ENCODE data around the gene P2RY1.
"Not testable (repeated sequence)": the region's sequence is repeated elsewhere in the genome, so short reads cannot be mapped to it uniquely, and the experiment has no call there.

Gene P2RY1

DNA sequence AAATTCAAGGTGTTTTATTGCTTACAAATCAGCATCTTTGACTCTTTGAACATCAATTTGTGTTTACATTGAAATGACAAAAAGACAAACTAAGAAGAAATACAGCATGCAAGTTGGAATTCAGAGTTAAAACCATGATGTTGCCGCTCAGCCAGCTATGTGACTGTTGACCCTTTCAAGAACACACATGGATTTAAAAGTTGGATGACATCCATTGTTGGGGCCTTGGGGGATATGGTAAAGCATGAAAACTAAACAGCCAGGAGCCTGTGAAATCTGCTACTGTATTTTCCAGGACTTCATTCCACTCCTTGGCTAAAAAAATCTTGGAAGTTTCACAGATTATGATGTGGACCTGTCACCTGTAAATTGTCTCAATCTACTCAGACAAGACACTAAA lies 4.6 kb downstream of the P2RY1 start:
- no peak for DNase-seq

DNA sequence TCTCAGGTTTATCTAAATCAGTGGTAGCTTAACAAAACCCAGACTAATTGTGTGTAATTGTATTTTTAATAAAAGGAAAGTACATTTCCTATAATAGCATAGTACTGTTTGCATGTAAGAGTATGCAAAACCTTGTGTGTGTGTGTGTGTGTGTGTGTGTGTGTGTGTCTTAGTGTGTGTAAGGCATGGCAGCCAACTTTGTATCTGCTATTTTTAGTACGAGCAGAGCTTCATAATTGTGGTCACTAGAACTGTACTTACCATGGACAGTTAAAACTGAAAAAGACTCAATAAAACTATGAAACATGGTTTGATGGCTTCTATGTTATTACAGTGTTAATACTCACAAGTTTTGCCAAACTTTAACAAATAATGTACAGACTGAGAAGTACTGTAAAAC lies 6.2 kb downstream of the P2RY1 start:
- no peak for DNase-seq

DNA sequence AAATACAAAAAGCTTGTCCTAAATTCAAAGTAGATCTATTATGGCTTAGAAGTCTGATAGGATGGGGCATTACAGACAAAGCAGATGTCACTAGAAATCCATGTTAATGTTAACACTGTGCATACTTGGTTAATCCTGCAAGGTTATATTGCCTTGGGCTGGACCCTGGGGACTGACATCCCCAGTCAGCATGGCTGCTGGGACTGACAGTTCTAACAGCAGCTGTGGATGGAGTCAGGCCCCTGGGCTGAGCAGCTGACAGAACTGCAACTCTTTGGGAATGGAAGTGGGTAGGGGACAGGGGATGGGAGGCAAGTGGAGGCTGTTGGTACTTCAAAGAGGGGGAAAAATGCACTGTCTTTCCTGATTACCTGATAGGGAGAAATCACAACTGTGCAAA lies 7.5 kb downstream of the P2RY1 start:
- DNase-seq = no peak

DNA sequence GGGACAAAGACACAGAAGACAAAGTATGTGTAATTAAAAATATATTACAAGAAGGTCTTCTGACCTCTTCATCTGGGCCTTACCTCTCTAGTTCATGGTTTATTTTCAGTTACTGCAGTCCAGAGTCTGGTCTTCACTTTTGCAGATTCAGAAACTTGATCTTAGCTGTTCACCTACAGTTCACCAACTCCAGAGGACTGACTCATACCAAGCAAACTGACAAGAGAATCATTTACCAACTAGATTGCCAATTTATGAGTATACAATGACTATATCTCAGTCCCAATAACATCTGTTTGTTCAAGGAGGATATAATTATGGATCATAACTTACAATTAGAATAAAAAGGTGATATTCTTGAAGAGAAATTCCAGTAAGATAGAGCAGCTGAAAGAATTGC lies 9.0 kb downstream of the P2RY1 start:
- DNase-seq = no peak

DNA sequence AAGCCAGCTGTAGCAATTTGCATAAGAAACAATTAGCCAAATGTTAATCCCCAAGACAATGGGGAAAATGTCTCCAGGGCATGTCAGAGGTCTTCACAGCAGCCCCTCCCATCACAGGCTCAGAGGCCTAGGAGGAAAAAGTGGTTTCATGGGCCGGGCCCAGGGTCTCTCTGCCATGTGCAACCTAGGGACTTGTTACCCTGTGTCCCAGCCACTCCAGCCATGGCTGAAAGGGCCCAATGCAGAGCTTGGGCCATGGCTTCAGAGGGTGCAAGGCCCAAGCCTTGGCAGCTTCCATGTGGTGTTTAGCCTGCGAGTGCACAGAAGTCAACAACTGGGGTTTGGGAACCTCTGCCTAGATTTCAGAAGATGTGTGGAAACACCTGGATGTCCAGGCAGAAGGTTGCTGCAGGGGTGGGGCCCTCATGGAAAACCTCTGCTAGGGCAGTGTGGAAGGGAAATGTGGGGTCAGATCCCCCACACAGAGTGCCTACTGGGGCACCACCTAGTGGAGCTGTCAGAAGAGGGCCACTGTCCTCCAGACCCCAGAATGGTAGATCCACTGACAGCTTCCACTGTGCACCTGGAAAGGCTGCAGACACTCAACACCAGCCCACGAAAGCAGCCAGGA lies 11.8 kb downstream of the P2RY1 start:
- not testable (repeated sequence) for DNase-seq

DNA sequence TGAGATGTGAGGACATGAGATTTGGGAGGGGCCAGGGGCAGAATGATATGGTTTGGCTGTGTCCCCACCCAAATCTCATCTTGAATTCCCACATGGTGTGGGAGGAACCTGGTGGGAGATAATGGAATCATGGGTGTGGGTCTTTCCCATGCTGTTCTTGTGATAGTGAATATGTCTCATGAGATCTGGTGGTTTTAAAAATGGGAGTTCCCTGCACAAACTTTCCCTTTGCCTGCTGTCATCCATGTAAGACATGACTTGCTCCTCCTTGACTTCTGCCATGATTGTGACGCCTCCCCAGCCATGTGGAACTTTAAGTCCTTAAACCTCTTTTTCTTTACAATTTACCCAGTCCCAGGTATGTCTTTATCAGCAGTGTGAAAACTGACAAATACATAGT lies 12.7 kb downstream of the P2RY1 start:
- not testable (repeated sequence) for DNase-seq

DNA sequence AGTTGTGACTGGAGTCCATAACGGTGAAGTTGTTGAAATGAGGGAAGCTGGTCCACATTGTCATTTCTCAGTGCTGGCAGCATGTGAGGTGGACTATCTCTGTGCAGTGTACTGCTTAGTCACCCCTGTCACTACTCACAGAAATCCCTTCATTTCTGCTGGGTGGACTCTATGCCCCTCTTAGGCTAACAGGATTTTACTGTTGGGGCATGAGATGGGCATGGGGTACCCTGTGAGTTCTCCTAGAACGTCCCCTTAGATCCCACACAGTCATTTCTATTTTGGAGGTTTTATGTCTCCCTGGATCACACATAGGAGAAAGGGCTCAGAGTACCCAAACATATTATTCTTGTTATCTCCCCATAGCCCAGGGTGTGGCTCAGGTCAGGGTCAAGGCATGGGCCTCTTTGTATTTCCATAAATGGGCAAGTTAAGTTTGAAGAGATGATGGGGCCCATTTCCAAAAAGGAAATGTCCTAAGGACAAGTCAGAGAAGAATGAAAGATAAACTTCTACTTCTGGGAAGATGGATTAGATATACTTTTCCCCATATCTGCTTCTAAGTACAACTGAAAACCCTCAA lies 15.2 kb downstream of the P2RY1 start:
- no peak for DNase-seq

DNA sequence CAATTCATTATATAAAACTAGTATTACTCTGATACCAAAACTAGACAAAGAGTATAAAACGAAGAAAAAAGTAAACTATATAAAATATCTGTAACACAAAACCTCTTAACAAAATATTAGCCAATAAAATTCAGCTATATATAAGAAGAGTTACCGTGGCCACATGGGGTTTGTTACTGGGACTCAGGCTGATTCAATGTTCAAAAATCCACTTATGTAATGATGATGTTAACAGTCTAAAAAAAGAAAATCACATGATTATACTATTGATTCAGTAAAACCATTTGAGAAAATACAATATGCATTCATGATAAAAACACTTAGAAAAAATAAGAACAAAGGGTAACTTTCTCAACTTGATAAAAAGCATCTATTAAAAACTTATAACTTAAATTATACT lies 18.3 kb downstream of the P2RY1 start:
- DNase-seq = no peak

DNA sequence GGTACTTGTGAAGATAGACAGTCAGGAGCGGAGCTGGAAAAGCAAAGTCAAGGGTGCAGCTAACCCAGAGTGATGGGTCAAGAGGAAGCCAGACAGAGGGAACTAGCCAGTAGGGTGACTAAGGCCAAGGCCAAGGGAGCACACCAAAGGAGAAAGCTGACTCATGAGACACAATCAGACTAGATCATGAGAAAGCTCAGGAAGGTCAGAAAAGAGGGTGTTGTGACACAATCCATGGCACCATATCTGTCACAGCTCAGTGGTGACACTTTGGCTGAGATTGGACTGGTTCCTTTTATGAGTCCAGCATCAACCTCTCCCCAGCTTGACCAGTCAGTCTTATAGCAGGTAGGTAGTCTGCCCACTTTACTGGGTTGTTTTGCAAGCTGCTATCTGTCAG lies 22.2 kb downstream of the P2RY1 start:
- DNase-seq = no peak

DNA sequence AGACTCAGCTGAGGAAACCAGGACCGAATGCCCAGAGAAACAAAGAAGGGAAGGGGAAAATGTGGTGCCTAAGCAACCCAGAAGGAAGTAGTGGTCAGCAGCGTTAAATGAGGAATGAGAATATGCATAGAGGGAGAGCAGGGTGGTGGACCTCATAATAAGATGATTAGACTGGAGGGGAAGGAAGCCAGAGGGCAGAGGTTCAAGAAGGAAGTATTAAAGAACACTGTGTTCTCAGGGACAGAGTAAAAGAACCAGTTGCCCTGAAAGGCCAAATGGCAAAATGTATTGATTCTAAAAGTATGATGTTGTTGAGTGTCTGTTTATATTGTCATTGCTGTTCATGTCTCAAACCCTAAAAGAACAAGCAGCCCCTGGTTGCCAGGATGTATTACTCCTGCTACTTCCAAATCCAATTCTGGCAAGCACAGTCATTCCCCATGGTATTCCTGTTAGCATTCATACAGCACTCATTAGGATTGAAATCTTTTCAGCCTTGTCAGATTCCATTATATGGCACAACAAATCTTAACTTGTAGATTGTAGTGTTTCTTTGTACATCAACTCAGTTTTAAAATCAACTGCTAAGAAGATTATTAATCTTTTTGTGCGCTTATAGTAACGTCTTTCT lies 23.4 kb downstream of the P2RY1 start:
- no peak for DNase-seq

DNA sequence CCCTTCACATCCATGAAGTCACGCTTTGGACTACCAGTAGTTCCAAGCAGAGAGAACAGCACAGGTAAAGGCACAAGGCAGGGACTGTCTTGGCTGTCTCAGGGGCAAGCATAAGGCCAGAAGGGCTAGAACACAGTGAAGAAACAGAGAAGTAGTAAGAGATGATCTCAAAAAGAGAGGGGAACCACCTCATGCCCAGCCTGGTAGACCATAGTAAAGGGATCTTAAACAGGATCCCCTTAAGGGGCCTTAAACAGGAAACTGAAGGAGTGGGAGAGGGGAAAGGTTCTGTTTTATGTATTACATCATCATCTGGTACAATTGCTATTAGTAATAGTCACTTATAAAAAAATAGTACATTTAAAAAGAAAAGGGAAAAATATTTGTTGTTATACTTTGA lies 25.8 kb downstream of the P2RY1 start:
- DNase-seq = no peak

DNA sequence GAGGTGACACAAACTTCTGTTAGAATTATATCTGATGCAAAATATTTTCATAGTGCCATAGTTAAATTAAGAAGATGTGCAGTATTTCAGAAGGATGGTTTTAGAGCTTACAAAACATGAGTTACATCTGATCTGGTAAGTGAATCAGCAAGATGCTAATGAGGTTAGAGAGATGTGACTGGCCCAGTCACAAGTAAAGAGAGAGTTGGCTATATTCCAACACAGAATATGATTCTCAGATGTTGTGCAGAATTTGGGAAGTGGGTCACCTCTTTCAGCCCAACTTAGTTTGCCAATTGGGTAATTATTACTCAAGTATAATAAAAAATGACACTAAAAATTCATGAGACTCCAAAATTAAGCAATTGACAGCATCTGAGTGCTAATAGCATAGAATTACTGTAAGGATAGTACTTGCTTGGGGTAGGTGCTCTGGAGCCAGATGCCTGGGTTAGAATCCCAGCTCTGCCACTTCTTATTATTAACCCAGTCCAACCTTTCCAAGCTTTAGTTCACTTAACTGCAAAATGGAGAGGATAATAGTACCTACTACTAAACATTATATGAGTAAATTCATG lies 30.8 kb downstream of the P2RY1 start:
- no peak for DNase-seq

DNA sequence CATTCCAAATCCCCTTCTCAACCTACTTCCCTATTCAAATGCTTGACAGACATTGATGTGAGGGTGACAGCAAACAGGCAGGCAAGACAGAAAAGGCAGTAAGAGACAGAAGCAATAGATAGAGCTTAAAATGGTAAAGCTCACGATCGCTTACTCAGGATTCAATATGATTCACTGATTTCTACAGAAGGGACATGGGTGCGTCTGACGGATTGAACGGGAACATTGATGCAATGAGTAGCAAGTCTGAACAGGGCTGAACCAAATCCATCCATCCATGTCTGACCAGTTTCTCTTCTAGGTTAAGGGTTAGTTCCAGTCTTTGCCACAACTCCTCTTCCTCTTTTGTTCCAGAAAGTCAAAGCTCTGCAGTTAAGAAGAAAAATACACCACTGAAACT lies 35.1 kb downstream of the P2RY1 start:
- DNase-seq = no peak

DNA sequence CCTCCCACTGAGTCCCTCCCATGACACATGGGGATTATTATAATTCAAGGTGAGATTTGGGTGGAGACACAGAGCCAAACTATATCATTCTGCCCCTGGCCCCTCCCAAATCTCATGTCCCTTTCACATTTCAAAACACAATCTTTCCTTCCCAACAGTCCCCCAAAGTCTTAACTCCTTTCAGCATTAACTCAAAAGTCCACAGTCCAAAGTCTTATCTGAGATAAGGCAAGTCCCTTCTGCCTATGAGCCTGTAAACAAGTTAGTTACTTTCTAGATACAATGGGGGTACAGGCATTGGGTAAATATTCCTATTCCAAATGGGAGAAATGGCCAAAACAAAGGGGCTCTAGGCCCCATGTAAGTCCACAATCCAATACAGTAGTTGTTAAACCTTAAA lies 38.4 kb downstream of the P2RY1 start:
- DNase-seq = not testable (repeated sequence)

DNA sequence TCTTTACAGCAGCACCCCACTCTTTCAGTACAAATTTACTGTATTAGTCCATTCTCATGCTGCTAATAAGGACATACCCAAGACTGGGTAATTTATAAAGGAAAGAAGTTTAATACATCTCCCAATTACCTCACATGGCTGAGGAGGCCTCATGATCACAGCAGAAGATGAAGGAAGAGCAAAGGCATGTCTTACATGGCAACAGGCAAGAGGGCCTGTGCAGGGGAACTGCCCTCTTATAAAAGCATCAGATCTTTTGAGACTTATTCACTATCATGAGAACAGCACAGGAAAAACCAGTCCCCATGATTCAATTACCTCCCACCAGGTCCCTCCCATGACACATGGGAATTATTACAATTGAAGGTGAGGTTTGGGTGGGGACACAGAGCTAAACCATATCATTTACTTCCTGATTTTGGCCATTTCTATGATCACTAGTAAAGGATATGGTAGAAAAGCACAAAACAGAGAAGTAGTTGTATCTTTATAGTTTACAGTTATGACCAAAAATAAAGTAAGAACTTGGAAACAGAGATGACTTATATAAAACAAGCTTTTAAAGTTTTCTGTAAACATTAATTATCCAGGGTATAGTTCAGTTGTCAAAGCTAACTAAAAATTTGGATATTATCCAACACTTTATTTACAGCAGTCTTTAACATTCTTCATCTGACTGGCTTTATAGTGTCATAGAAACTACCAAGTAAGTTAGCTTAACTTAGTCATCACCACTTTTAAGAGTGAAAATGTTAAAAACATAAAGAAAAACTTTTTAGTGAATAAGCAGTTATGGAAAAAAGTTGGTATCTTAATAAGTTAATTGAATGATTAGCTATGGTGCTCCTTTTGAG lies 40.2 kb downstream of the P2RY1 start:
- no peak for DNase-seq

DNA sequence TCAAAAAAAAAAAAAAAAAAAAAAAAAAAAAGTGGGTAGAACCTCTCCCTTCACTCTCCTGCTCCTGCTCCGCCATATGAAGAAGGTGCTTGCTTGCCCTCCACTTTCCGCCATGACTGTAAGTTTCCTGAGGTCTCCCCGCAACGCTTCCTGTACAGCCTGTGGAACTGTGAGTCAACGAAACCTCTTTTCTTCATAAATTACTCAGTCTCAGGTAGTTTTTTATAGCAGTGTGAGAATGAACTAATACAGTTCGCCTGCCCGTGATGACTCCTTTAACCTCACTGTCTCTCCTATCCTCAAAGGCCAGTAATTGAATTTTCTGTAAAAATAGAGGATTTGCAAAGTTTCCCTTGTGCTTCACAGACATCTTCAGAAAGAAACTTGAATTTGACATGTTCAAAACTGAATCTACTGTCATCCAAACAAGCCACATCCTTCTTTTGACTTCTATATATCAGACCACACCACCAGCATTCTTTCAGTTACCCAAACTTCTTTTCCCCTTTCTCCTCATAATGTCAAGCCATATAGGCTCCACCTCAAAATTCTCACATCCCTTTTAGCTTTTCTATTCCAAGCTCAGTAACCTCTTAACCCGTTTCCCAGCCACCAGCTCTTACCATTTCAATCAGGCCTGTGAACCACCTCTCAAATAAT lies 44.3 kb downstream of the P2RY1 start:
- no peak for DNase-seq

DNA sequence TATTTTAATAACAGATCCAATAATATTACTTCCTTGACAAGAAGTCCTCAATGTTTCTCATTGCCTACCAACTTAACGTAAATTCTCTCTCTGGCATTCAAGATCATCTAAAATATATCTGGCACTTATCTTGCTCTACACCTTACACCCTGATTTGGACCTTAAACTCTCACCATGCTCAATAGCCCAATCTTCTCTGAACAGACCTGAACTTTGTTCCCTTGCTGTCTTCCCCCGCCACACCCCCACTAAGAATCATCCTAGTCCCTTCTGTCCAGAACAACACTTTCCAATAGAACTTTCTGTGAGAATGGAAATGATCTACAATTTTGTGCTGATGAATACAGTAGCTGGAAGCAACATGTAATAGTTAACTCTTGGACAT lies 44.9 kb downstream of the P2RY1 start:
- no peak for DNase-seq

DNA sequence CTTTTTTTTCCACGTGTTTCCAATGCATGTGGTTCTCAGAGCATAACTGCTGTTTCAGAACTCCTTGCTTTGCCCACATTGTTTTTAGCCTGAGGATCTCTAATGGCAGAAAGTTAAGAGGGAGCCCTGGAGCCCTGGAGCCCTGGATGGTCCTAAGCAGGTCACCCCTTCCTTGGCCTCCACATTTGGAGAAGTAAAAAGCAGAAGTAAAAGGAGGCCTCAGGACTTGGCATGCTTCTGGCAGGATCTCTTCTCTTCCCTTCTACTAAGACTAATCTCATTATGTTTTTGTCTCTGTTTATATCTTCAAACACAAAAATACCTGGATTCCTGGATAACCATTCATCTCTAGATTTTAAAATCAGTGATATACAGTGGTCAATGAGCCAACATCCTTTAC lies 50.1 kb downstream of the P2RY1 start:
- no peak for DNase-seq

Measured in NCI-H1092 (cell line).